A673 (cell line): Measurements from ENCODE around the gene WNK1.

ENCODE experiments used
- EZH2 ChIP-seq: fragments of 200-600 bp; sonication (generic); IDR thresholded peaks from 2 replicates; pipeline ENCODE4 v1.6.1; 2017; ENCODE audit warnings: borderline replicate concordance, low read depth, mild to moderate bottlenecking, mixed read lengths, antibody characterized with exemption, low read length; ENCODE audit not compliant: poor library complexity, severe bottlenecking
- TF ChIP-seq, protein P1 (sequence below): fragments of 300-800, 200-600 bp; sonication (generic); conservative IDR thresholded peaks from 2 replicates; pipeline ENCODE4 v1.5.1; 2017; ENCODE audit warnings: low read depth, mild to moderate bottlenecking, antibody characterized with exemption, low read length, moderate library complexity, mixed read lengths

DNA sequence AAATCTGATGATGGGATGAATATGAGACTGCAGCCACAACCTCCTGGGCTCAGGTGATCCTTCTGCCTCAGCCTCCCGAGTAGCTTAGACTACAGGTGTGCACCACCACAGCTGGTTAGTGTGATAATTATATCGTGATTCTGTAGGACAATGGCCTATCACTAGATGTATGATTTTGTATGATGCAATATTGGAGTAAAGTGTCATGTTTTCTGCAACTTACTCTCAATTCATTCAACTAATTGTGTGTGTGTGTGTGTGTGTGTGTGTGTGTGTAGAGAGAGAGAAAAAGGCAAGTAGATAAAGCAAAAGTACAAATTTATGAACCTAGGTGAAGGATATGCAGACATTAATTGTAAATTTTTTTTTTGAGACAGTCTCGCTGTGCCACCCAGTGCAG lies 186.4 kb downstream of the WNK1 start:
- TF ChIP-seq, protein P1, sequence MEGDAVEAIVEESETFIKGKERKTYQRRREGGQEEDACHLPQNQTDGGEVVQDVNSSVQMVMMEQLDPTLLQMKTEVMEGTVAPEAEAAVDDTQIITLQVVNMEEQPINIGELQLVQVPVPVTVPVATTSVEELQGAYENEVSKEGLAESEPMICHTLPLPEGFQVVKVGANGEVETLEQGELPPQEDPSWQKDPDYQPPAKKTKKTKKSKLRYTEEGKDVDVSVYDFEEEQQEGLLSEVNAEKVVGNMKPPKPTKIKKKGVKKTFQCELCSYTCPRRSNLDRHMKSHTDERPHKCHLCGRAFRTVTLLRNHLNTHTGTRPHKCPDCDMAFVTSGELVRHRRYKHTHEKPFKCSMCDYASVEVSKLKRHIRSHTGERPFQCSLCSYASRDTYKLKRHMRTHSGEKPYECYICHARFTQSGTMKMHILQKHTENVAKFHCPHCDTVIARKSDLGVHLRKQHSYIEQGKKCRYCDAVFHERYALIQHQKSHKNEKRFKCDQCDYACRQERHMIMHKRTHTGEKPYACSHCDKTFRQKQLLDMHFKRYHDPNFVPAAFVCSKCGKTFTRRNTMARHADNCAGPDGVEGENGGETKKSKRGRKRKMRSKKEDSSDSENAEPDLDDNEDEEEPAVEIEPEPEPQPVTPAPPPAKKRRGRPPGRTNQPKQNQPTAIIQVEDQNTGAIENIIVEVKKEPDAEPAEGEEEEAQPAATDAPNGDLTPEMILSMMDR, result no peak
- no peak for TF ChIP-seq EZH2
